ENCODE data around the gene SEMA3A. TPM values are rescaled to one million over a fixed set of nuclear protein-coding genes. Genes with fewer than 3 reads are reported as not detected.

Gene SEMA3A
- total RNA-seq, 1 donor from 2014 or later: 0.75 TPM

DNA sequence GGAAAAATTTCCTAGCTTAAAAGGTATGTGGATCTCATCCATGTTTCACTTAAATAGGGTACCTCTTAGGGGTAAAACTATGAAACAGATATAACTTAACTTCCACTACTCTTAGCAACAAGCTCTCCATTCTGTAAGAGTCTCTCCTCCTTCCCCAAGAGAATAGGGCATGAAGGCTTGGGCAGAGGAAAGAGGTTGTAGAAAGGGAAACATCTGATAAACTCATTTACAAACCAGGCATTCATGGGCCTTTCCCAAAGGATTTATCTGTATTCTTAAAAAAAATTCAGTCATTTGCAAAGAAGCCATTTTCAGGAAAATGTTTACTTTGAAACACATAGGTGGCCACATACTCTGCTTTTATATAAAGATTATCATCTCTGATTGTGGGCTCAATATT is 82.7 kb downstream of the SEMA3A start:
- Histone ChIP-seq H3K9me3 (no peaks in the 10 kb centered on the region), H3K4me3 (no peak overlapping the region), H3K27ac (no peak overlapping the region), H3K4me1 (no peaks in the 10 kb centered on the region), H3K27me3 (no peaks in the 10 kb centered on the region), H3K36me3 (no peaks in the 10 kb centered on the region)
- TF ChIP-seq, protein P1, sequence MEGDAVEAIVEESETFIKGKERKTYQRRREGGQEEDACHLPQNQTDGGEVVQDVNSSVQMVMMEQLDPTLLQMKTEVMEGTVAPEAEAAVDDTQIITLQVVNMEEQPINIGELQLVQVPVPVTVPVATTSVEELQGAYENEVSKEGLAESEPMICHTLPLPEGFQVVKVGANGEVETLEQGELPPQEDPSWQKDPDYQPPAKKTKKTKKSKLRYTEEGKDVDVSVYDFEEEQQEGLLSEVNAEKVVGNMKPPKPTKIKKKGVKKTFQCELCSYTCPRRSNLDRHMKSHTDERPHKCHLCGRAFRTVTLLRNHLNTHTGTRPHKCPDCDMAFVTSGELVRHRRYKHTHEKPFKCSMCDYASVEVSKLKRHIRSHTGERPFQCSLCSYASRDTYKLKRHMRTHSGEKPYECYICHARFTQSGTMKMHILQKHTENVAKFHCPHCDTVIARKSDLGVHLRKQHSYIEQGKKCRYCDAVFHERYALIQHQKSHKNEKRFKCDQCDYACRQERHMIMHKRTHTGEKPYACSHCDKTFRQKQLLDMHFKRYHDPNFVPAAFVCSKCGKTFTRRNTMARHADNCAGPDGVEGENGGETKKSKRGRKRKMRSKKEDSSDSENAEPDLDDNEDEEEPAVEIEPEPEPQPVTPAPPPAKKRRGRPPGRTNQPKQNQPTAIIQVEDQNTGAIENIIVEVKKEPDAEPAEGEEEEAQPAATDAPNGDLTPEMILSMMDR (IDR thresholded peaks at IDR 0.05): no peak
- intact Hi-C loops (cut with DNase I): no loop called here
- DNase-seq (ENCODE audit: low spot score in 2 of 2): no peak

DNA sequence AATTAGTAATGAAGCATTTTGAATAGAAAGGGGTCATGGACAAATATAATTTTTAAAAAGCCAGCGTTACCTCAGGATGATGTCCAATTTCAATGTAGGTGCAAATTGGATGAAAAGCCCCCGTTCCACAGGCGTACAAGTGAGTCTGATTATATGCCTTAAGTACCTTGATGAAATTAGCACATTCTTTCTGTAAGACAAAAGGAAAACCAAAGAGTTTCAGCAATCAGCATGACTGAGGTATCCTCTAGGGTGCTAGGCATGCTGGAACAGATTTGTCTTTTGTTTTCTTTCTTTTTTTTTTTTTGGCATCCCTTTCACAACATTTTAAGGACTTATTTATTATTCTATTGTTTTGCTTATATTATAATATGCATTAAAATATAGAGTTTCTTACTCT is 84.2 kb downstream of the SEMA3A start:
- Histone ChIP-seq H3K4me1 (no peaks in the 10 kb centered on the region), H3K36me3 (no peaks in the 10 kb centered on the region), H3K9me3 (no peaks in the 10 kb centered on the region), H3K27me3 (no peaks in the 10 kb centered on the region), H3K4me3 (no peak overlapping the region), H3K27ac (no peak overlapping the region)
- intact Hi-C loops (cut with DNase I): no loop called here
- TF ChIP-seq, protein P1 (IDR thresholded peaks at IDR 0.05): no peak
- DNase-seq (ENCODE audit: low spot score in 2 of 2): no peak

DNA sequence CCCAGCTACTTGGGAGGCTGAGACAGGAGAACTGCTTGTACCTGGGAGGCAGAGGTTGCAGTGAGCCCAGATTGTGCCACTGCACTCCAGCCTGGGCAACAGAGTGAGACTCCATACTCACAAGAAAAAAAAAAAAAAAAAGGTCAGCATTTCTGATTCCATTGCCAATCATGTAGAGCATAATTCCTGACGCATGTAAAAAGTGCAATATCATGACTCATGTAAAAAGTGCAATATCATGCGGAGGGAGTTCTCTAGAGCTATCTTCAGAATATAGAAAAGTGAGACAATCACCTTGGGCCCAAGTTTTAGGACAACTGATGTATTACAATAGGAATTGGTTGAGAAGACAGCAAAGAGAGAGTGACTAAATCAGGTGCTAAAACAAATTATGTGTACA is 85.8 kb downstream of the SEMA3A start:
- Histone ChIP-seq H3K9me3 (no peaks in the 10 kb centered on the region), H3K27me3 (no peaks in the 10 kb centered on the region), H3K36me3 (no peaks in the 10 kb centered on the region), H3K4me3 (no peak overlapping the region), H3K4me1 (no peaks in the 10 kb centered on the region), H3K27ac (no peak overlapping the region)
- intact Hi-C loops (cut with DNase I): no loop called here
- TF ChIP-seq, protein P1 (IDR thresholded peaks at IDR 0.05): no peak
- DNase-seq (ENCODE audit: low spot score in 2 of 2): no peak

DNA sequence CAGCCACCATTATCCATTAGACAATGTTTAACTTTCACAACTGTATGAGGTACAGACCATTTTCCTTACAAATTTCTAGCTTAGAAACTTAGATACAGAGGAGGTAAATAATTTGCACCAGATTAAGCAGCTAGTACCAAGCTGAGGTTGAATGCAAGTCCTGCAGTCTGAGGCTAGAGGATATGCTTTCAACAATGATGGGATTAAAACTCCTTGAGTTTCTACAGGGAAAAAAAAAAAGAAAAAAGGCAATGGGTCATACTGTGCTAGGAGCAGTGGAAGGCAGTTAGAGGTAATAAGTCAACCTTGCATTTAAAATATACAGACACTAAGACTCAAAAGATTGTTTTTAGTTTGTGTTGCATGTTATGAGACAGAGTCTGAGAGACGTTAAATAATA is 86.5 kb downstream of the SEMA3A start:
- no peaks in the 10 kb centered on the region for H3K27me3 ChIP-seq
- H3K4me1 ChIP-seq: no peaks in the 10 kb centered on the region
- H3K27ac ChIP-seq: no peak overlapping the region
- H3K4me3 ChIP-seq: no peak overlapping the region
- H3K9me3 ChIP-seq: no peaks in the 10 kb centered on the region
- no peaks in the 10 kb centered on the region for H3K36me3 ChIP-seq
- TF ChIP-seq, protein P1 (IDR thresholded peaks at IDR 0.05): no peak
- DNase-seq (ENCODE audit: low spot score in 2 of 2): no peak
- intact Hi-C loops (cut with DNase I): no loop called here

DNA sequence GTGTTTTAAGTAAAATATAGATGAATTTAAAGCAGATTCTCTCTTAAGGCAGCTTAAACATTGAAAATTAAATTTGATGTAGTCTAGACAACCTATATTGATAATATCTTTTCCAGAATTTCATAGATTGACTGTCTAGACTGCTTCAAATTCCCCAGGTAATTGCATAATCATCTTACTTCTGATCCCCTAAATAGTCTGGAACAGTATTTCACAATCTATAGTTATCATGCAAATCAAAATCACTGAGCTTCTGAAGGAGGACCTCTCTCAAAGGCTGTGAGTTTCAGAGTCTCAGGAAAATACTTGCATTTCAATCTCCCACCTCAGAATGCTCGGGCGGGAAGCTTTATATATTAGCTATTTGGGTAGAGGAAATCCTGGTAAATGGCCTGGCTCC is 87.3 kb downstream of the SEMA3A start:
- H3K9me3 ChIP-seq: no peaks in the 10 kb centered on the region
- DNase-seq (ENCODE audit: low spot score in 2 of 2): no peak
- H3K4me3 ChIP-seq: no peak overlapping the region
- TF ChIP-seq, protein P1 (IDR thresholded peaks at IDR 0.05): no peak
- no peaks in the 10 kb centered on the region for H3K36me3 ChIP-seq
- H3K27ac ChIP-seq: no peak overlapping the region
- intact Hi-C loops (cut with DNase I): no loop called here
- H3K4me1 ChIP-seq: no peaks in the 10 kb centered on the region
- no peaks in the 10 kb centered on the region for H3K27me3 ChIP-seq

DNA sequence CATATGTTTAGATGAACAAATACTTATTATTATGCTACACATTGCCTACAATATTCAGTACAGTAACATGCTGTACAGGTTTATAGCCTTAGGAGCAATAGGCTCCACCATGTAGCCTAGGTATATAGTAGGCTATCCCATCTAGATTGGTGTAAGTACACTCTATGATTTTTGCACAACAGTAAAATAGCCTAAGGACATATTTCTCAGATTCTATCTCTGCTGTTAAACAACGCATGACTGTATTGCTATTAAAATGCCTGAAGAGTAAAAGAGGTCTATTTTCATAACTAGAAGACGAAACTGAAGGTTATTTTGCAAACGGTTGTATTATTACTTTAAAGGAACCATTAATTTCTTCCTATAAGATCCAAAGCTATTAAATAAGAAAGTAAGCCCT is 88.3 kb downstream of the SEMA3A start:
- TF ChIP-seq, protein P1 (IDR thresholded peaks at IDR 0.05): no peak
- DNase-seq (ENCODE audit: low spot score in 2 of 2): no peak
- H3K4me1 ChIP-seq: no peaks in the 10 kb centered on the region
- no peak overlapping the region for H3K4me3 ChIP-seq
- no peaks in the 10 kb centered on the region for H3K36me3 ChIP-seq
- no peaks in the 10 kb centered on the region for H3K27me3 ChIP-seq
- intact Hi-C loops (cut with DNase I): no loop called here
- H3K27ac ChIP-seq: no peak overlapping the region
- no peaks in the 10 kb centered on the region for H3K9me3 ChIP-seq

Data from ascending aorta (tissue), 2 donors.